Pulmonary artery endothelial cell (primary cell): Measurements from ENCODE around the gene ZSCAN12. TPM values are rescaled to one million over a fixed set of nuclear protein-coding genes. Genes with fewer than 3 reads are reported as not detected.

Experiments used
- DNase-seq: peaks from one replicate; pipeline ENCODE4 v3.0.0-alpha.2; 2011; ENCODE audit warnings: low read depth, low spot score
- total RNA-seq: library from RNA; depleted of rRNA; stranded (reverse); fragments of >200 nt; gene quantifications from 2 replicates; pipeline ENCODE4 v1.2.3, GENCODE V29; 2014

The ZSCAN12 gene
- total RNA-seq, 1 donor from 2014 or later: 3.6 TPM

DNA sequence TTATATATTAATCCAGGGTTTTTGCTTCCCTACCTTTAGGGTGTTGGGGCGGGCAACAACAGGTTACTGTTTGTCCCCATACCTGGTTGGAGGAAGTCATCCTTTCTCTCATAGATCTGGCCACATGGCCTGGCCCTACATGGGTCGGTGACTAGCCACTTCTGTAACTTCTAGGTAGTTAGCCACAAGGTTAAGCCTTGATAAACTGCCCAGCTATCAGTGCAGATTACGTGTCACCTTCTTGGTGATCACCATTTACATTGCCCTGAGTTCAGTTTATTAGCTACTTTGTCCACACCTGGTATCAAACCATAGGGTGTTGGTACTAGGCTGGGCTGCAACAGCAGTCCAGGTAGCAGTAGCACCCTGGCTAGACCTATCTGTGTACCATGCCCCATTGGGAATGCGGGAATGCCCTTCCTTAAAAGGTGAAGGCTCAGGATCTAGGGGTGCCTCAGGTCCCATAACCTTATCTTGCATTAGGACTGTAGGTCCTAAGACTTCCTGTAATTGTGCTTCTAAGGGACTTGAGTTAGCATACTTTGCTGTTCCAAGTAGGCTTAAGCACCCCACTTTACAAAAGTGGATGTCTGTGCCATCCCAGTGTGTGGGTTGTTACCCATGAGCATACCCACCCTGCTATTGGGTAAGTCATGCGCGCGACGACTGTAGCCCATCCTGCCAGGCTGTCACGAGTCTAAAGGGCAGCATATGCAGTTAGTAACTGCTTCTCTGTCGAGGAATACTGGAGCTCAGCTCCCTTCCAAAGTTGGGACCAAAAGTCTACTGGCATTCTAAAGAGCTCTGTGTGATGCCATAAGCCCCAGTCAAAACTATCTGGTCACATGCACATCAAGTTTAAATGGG is 44.6 kb downstream of the ZSCAN12 start:
- no peak for DNase-seq

GRCh38 chr6:28353981-28354676 is 45.4 kb downstream of the ZSCAN12 start:
- DNase-seq: peak; percentile 69

GRCh38 chr6:28353356-28353755 is 46.2 kb downstream of the ZSCAN12 start:
- DNase-seq: no peak

DNA sequence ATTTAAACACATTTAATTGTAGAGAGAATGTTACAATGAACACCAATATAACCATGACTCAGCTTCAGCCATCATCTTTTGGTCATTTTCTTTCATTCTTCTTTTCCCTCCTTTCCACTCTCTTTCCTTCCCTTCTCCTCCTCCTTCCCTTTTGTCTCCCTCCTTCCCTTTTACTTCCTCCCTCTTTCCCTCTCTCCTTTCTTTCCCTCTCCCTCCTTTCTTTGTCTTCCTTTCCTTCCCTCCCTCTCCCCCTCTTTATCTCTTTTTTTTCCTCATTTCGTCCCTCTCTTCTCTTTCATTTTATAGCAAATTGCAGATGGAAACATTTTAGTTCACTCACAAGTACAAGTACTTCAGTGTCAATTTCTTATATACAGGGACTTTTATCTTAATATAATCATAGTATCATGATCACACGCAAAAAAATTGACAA is 48.0 kb downstream of the ZSCAN12 start:
- DNase-seq: no peak

DNA sequence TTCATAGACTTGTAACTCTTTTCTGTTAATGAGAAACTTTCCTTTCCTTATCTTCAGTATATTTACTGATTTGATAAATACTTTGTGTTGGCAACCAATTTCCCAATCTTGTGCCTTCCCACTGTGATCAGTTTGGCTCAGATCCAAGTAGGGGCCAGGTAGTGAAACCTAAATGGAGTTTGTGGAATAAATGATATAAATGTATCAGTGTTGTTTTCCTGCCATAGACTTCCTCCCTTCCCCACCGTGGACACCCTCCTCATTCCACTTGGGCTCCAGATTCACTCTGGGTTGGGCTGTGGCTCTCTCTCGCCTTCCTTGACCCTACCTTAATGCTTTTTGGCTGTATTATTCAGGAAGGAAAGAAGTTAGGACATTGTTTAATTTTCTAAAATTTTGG is 48.5 kb downstream of the ZSCAN12 start:
- DNase-seq: no peak

DNA sequence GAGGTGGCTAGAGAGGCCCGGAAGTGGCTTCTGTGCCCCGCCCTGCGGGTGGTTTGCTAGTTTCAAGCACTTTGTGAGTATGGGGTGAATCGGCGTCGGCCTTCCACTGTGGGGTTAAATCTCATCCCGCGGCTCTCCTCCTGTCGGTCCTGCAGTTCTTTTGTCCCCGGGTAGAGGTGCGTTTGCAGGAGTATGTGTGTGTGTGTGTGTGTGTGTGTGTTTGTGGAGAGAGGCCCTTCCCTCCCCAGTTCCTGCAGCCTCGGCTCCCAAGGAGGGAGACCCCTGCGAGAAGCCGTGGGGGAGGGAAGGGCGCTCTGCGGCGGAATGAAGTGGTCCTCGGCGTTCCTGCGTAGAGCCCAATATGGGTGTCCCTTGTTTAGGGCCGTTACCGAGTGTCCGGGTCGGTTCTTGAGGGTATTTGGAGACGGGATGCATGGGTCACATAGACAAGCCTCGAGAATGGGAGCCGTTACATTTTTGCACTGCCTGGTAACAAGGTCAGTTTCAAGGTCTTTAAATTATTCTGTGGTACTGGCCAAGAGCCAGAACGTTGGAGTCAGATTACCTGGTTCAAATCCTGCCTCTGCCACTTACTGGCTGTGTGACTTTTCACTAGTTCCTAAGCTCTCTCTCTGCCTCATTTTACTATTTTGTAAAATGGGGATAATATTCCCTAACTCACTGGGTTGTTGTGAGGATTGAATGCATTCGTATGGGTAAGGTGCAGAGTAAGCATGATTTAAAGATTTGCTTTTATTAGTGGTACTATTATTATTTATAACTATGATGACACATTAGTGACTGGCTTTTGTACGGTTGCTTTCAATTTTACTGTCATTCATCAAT is 49.4 kb downstream of the ZSCAN12 start, which contains the start of gene ZKSCAN3:
ZKSCAN3 (plus strand) TSS at position 56 of the 846 bp plus-strand sequence. CDS start 9,640 bp downstream, outside the sequence.
- peak; percentile 43 for DNase-seq

GRCh38 chr6:28349344-28349891 is 50.1 kb downstream of the ZSCAN12 start:
- no peak for DNase-seq

DNA sequence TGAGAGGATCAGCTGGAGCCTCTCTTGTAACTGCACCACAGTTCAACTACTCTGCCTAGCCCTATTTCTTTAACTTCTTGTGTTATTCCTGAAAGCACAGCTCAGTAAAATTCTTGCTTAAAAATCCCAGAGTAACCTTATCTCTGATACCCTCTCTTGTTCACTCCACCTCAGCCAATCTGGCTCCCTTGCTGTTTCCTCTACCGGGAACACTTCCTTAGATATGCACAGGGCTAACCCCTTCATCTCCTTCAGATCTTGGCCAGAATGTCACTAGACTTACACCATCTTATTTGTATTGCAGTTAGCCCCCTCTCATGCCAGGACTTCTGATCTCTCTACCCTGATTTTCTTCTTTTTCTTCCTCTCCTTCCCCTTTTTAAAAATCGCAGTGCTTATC is 52.4 kb downstream of the ZSCAN12 start:
- DNase-seq: no peak

DNA sequence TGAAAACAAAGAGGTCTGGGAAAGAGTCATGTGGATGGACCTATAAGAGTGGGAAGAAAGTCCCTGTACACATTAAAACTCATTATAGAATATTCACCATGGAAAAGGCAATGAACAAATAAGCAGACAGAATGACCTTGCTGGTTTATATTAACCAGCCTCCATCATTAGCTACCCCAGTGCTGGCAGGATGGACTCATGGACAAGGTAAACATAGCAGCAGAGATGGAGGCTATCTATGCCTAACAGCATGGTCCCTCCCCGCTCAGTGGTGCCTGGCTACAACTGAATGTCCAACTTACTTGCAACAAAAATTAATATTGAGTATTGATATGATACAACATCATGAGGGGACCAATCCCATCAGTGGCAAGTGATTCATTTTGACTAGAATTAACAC is 54.3 kb downstream of the ZSCAN12 start:
- no peak for DNase-seq

- no peak for DNase-seq
Observed at GRCh38 chr6:28343898-28344677, 55.5 kb downstream of the ZSCAN12 start.

DNA sequence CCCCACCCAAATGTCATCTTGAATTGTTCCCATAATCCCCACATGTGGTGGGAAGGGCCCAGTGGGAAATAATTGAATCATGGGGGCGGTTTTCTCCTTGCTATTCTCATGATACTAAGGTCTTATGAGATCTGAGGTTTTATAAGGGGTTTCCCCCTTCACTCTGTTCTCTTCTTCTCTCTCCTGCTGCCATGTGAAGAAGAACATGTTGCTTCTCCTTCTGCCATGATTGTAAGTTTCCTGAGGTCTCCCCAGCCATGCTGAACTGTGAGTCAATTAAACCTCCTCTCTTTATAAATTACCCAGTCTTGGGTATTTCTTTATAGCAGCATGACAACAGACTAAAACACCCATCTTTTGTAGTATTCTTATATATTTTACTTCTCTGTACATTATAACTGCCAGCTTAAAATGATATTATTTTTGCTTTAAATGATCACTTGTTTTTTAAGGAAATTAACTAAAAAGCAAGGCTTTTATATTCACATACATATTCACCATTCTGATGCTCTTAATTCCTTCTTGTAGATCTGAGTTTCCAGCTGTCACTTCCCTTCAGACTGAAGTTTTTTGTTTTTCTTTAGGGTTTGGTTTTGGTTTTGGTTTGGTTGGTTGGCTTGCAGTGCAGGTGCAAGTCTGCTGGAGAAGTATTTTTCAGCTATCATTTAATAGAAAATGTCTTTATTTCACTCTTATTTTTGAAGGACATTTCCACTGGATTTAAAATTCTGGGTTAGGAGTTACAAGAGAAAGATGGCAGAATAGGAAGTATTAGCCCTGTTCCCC is 59.0 kb downstream of the ZSCAN12 start:
- DNase-seq: no peak

GRCh38 chr6:28337121-28337520 is 62.4 kb downstream of the ZSCAN12 start:
- no peak for DNase-seq

DNA sequence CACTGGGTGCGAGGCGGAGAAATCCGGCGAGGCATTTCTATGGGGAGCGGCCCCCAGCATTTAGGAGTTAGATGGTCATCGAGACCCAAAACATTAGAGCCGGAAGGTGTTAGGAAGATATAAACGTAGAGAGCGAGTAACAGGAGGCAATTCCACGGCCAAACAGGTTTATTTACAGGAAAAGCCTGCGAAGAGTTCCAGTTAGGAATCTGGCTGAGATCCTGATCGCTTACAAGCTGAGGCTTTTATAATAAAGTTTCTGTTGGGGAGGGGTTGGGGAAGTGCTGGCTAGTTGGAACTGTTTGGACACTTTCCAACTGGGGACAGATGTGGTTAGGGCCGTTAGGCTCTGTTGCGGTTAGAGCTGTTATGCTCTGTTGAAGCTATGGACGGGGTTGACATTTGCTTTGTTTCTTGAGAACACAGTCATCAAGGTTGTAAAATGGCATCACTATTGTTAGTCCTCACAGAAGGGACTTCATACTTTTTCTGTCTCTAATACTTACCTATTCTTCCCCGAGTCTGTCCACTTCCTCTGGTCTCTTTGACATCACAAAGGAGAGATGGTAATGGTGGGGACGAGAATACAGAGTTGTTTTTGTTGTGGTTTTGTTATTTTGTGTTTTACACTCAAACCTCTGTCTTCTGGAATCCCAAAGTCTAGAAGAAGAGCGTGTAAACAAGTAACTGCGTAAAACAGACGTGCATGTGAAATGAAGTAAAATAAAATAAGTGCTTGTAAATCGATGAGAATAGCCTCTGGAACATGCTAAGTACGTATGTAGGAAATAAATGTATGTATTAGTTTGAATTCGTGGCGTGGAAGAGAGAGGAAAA is 63.0 kb downstream of the ZSCAN12 start:
- DNase-seq: no peak

DNA sequence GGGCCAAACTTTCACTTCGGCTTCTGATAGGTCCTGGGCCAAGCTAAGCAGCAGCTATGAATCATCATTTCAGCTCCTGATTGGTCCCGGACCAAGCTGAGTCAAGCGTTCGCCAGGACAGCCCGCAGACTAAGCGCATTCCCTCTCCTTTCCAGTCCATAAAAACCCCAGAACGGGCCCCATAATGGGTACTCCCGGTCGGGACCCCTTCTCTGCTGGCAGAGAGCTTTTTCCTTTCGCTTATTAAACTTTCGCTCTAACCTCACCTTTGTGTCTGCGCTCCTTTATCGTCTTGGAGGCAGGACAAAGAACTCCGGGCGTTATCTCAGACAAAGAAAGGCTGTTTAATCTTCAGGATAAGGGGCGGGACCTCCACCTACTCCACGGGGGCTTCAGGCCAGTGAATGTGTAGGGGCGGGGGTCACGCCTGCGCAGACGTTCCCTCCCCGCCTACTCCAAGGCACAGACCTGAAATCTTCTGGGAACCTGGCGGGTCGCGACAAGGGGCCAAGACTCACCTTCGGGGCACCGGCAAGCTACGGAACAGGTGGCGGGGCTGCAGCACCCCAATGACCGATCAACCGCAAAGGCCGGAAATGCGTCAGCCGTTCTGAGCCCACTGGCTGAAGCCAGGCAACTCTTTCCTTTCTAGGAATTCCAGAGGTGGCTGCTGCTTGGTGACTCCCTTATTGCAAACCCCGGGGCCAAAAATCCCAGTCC is 63.8 kb downstream of the ZSCAN12 start, which contains the start of gene ZSCAN31:
ZSCAN31 (minus strand) TSS at position 585 of the 720 bp plus-strand sequence. CDS start 6,465 bp downstream, outside the sequence.
- DNase-seq: peak; percentile 98

GRCh38 chr6:28335040-28335563 is 64.4 kb downstream of the ZSCAN12 start:
- DNase-seq: no peak

GRCh38 chr6:28334286-28335039 is 65.1 kb downstream of the ZSCAN12 start:
- no peak for DNase-seq

DNA sequence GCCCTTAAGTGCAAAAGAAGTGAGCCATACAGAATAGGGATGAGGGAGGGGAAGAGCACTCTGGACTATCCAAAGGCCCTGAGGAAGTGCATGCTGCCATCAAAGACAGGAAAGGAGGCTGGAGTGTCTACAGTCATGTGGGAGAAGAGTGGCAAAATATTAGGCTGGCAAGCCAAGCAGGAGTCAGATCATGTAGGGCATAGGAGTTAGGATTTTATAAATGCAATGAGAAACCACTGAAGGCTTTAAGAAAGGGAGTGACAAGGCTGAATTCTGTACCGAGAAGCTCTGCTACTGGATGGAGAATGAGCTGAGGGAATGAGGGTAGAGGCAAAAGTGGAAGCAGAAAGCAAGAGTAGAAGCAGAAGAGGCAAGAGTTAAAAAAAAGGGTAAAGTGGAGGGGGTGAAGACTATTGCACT is 65.9 kb downstream of the ZSCAN12 start:
- DNase-seq: no peak
